T follicular helper cell (primary cell): Measurements from ENCODE around the gene TRIP13.
A peak's percentile ranks its signal among the peaks of the same experiment; 100 is the strongest.
"Not testable (repeated sequence)": the region's sequence is repeated elsewhere in the genome, so short reads cannot be mapped to it uniquely, and the experiment has no call there.

Experiments
- DNase-seq: peaks from one replicate; pipeline ENCODE4 v3.0.0-alpha.2; 2020; ENCODE audit warnings: low read depth

Gene TRIP13

DNA sequence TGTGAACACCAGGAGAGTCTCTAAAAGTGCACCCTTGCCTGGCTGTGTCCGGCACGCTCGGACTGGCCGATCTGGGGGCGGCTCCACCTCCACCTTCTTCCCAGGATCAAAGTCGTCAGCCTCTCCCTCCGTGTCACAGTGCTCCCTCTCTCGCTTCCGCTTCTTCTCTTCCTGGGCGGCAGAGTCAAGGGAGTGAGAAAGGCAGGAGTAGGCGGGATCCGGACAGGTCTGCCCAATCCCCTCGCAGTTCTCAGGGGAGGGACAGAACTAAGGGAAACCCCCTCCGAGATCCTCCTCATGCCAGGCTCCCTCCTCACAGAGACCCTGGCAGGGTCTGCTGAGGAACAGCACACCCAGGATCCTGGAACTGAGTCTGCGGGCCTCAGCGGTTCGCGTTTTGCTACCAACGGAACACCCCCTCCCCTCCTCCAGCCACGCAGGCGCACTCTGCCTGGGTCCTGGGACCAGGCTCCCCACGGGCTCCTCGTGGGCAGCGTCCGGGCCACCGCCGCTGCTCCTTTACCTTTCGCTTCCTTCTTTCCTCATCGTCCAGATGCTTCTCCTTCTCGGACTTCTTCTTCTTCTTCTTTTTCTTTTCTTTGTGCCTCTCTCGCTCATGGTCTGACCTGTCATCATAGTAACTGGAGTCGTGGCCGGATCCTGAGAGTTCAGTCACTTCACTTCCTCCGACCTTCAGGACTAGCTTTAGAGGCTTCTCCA lies 1.4 kb upstream of the TRIP13 start:
- DNase-seq, result no peak

- no peak for DNase-seq
Measured at GRCh38 chr5:891837-892393, 769 bp upstream of the TRIP13 start.

GRCh38 chr5:893137-893506 lies 438 bp downstream of the TRIP13 start:
- DNase-seq, result no peak

- DNase-seq, result no peak
Measured at GRCh38 chr5:893711-894110, 1.0 kb downstream of the TRIP13 start.

GRCh38 chr5:900781-901180 lies 8.1 kb downstream of the TRIP13 start:
- no peak for DNase-seq

- no peak for DNase-seq
Measured at GRCh38 chr5:902129-902916, 9.6 kb downstream of the TRIP13 start.

DNA sequence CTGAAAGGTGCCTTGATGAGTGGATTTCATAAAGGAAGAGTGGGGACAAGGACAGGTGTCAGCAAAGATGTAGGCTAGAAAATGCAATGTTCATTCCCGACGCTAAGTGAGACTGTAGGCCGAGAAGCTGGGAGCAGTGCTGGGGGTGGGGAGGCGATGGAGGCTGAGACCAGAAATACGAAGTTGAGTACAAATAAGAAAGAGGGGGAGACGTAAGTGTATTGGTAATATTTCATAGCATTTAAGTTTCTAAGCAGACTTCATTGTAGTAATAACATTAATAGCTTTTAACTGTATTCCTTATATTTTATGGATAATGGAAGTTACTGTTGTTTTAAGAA lies 11.0 kb downstream of the TRIP13 start:
- DNase-seq, result no peak

DNA sequence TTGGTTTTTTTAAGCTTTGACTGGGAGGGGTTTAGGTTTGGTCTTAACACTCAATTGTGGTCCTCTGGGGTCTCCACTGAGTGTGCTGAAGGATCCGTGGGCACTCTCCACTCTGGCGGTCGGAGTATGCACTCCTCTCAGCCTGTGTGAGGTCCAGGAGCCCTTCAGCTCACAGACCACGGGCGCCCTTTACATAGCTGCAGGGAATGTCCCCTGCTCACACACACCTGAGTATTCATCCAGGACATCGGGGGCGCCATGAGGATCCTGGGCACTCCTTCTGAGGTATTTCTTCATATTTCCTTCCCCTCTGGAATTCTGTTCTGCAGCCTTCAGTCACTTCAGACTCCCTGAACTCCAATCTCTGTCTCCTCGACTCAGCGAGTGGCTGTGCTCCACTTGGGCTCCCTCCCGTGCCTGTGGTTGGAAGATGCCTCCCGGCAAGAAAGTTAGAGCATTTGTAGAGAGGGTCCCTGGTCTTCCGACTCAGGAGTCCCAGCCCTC lies 12.5 kb downstream of the TRIP13 start:
- no peak for DNase-seq

GRCh38 chr5:907366-907910 lies 14.8 kb downstream of the TRIP13 start:
- DNase-seq, result no peak

- no peak for DNase-seq
Measured at GRCh38 chr5:908172-908571, 15.5 kb downstream of the TRIP13 start.

GRCh38 chr5:909086-909485 lies 16.4 kb downstream of the TRIP13 start:
- DNase-seq, result no peak

GRCh38 chr5:909994-910768 lies 17.5 kb downstream of the TRIP13 start:
- DNase-seq, result no peak

DNA sequence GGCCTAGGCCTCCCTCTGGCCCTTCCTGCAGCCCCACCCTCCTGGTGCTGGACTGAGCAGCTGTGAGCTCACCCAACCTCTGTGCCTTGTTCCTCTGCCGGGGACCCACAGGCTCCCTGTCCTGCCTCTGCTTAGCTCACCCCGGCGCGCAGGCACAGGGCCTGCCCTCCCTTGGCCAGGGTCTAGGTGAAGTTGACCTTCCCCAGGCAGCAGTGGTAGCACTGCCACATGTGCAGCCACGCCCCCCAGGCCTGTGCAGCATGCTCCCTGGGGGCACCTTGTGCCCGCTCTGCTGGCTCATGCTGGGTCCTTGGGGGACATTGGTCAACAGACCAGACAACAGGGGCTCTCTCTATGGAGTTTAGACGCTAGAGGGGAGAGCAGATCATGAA lies 18.1 kb downstream of the TRIP13 start:
- DNase-seq, result no peak

DNA sequence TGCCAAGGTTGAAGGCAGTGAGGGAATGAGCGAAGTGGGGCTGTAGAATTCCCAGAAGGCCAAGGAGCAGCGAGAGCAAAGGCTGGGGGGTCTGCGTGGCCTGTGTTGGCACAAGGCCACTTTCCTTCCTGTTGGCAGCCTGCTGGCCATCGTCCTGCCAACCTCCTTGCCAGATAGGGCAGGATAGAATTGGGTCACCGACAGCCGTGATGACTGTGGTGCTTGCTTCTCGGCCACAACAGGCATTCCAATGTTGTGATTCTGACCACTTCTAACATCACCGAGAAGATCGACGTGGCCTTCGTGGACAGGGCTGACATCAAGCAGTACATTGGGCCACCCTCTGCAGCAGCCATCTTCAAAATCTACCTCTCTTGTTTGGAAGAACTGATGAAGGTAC lies 18.9 kb downstream of the TRIP13 start:
- no peak for DNase-seq

- peak; percentile 40 for DNase-seq
Measured at GRCh38 chr5:912280-913091, 19.8 kb downstream of the TRIP13 start.

DNA sequence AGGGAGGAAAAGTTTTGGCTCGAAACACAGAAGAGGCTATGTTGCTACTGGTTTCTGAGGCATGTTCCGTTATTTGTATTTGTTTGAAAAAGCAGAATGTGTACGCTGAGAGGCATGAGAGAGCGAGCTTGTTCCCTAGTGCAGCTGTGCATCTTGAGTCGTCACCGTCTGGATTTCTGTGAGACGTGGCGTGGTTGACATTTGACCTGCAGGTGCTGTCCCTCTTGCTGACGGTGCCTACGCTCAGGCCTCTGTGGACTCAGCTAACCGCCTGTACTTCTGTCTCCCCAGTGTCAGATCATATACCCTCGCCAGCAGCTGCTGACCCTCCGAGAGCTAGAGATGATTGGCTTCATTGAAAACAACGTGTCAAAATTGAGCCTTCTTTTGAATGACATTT lies 21.5 kb downstream of the TRIP13 start:
- no peak for DNase-seq

DNA sequence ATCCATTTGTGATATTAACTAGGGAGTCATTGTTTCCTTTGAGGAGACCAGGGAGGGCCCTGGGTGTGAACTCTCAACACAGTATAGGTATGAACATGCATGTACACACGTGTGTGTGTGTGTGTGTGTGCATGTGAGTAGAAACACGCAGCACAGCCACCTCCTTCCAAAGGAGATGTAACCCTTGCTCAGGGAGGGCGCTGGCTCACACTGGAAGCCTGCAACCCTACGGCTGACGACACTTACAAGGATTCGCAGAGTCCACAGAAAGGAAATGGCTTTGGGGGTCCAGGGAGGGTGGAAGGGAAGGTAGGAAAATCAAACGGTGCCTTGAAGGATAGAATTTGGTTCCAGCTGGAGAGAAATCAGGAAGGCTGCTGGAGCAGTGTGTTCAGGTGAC lies 21.9 kb downstream of the TRIP13 start:
- DNase-seq, result no peak

DNA sequence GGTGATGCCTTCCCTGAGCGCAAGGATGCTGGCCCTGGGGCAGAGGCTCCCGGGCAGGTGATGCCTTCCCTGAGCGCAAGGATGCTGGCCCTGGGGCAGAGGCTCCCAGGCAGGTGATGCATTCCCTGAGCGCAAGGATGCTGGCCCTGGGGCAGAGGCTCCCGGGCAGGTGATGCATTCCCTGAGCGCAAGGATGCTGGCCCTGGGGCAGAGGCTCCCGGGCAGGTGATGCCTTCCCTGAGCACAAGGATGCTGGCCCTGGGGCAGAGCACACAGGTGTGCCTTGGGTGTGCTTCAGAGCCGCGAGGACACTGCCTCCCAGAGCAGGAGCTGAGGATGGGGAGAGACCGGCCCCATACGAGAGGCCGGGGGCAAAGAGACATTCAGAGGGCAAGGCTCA lies 22.7 kb downstream of the TRIP13 start:
- not testable (repeated sequence) for DNase-seq

DNA sequence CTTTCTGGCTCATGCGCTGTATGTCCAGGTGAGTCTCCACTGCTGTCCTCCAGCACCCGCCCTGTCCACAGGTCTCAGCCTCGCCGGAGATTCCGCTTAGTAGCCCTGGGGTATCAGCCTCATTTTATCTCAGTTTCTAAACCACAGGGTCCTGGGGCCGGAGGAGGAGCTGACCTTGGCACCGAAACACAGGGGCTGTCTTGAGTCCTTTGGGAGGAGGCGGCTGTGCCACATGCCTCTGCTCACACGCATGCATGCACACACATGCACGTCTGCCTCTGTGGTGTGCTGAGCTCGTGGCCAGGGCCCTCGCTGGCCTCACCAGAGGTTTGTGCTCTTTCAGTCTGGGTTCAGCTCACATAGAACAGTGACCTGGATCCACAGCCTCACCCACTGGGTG lies 23.3 kb downstream of the TRIP13 start:
- no peak for DNase-seq

GRCh38 chr5:916441-917293 lies 24.0 kb downstream of the TRIP13 start:
- DNase-seq, result no peak
